ENCODE results near the gene ST8SIA2. TPM values are rescaled to one million over a fixed set of nuclear protein-coding genes. Genes with fewer than 3 reads are reported as not detected.

Gene ST8SIA2
- total RNA-seq, 1 donor from 2014 or later, result 13.6 TPM

GRCh38 chr15:92400573-92400972 is 6.9 kb downstream of the ST8SIA2 start:
- peak; percentile 22 for DNase-seq (ENCODE audit: low spot score)
- no peak overlapping the region for H3K27ac ChIP-seq
- H2AFZ ChIP-seq (replicated peaks), result no peak overlapping the region
- Mint-ChIP-seq H3K36me3 (peaks cover 31% of the 10 kb centered on the region), H3K4me1 (peaks cover 28% of the 10 kb centered on the region), H3K4me3 (no peak overlapping the region), H3K9me3 (no peaks in the 10 kb centered on the region), H3K27me3 (ENCODE audit: insufficient read depth, low read depth) (peaks cover 2% of the 10 kb centered on the region), H3K27ac (no peak overlapping the region)
- no peak overlapping the region for H3K4me3 ChIP-seq
- H3K27me3 ChIP-seq, result peaks cover 20% of the 10 kb centered on the region
- no peaks in the 10 kb centered on the region for H3K9me3 ChIP-seq (ENCODE audit: low read depth)
- peaks cover 24% of the 10 kb centered on the region for H3K79me2 ChIP-seq (ENCODE audit: low read depth)
- H3K4me1 ChIP-seq, result peaks cover 15% of the 10 kb centered on the region
- peaks cover 57% of the 10 kb centered on the region for H4K20me1 ChIP-seq (ENCODE audit: low read depth)
- H3K4me2 ChIP-seq, result no peak overlapping the region
- no peaks in the 10 kb centered on the region for H3K36me3 ChIP-seq
- TF ChIP-seq CTCF (IDR thresholded peaks at IDR 0.05) (no peak), EZH2 (IDR thresholded peaks at IDR 0.05) (no peak), EZH2phosphoT487 (IDR thresholded peaks at IDR 0.05) (no peak)
- peaks cover 5% of the 10 kb centered on the region for H3F3A ChIP-seq (ENCODE audit: low read depth)
- H3K9ac ChIP-seq, result no peak overlapping the region

- TF ChIP-seq EZH2 (IDR thresholded peaks at IDR 0.05) (no peak), EZH2phosphoT487 (IDR thresholded peaks at IDR 0.05) (no peak), CTCF (IDR thresholded peaks at IDR 0.05) (no peak)
- H3K9me3 ChIP-seq (ENCODE audit: low read depth), result no peaks in the 10 kb centered on the region
- Mint-ChIP-seq H3K36me3 (peaks cover 26% of the 10 kb centered on the region), H3K4me3 (no peak overlapping the region), H3K27ac (no peak overlapping the region), H3K9me3 (no peaks in the 10 kb centered on the region), H3K4me1 (peaks cover 22% of the 10 kb centered on the region), H3K27me3 (ENCODE audit: insufficient read depth, low read depth) (peaks cover 2% of the 10 kb centered on the region)
- no peak overlapping the region for H3K4me2 ChIP-seq
- H3K4me3 ChIP-seq, result no peak overlapping the region
- peaks cover 5% of the 10 kb centered on the region for H3F3A ChIP-seq (ENCODE audit: low read depth)
- peaks cover 14% of the 10 kb centered on the region for H3K27me3 ChIP-seq
- H3K4me1 ChIP-seq, result peaks cover 17% of the 10 kb centered on the region
- no peak overlapping the region for H3K27ac ChIP-seq
- DNase-seq (ENCODE audit: low spot score), result no peak
- H3K79me2 ChIP-seq (ENCODE audit: low read depth), result peaks cover 18% of the 10 kb centered on the region
- H2AFZ ChIP-seq (replicated peaks), result no peak overlapping the region
- peaks cover 57% of the 10 kb centered on the region for H4K20me1 ChIP-seq (ENCODE audit: low read depth)
- no peaks in the 10 kb centered on the region for H3K36me3 ChIP-seq
- H3K9ac ChIP-seq, result no peak overlapping the region
These were observed 7.5 kb downstream of the ST8SIA2 start for GRCh38 chr15:92400980-92401787.

- Mint-ChIP-seq H3K27me3 (ENCODE audit: insufficient read depth, low read depth) (peaks cover 2% of the 10 kb centered on the region), H3K9me3 (no peaks in the 10 kb centered on the region), H3K4me1 (peaks cover 26% of the 10 kb centered on the region), H3K4me3 (no peak overlapping the region), H3K36me3 (peaks cover 24% of the 10 kb centered on the region), H3K27ac (no peak overlapping the region)
- no peaks in the 10 kb centered on the region for H3K36me3 ChIP-seq
- H3K4me3 ChIP-seq, result no peak overlapping the region
- no peak overlapping the region for H3K9ac ChIP-seq
- no peak for DNase-seq (ENCODE audit: low spot score)
- peaks cover 20% of the 10 kb centered on the region for H3K4me1 ChIP-seq
- peaks cover 5% of the 10 kb centered on the region for H3F3A ChIP-seq (ENCODE audit: low read depth)
- H3K79me2 ChIP-seq (ENCODE audit: low read depth), result peaks cover 2% of the 10 kb centered on the region
- H3K9me3 ChIP-seq (ENCODE audit: low read depth), result no peaks in the 10 kb centered on the region
- H3K4me2 ChIP-seq, result no peak overlapping the region
- H4K20me1 ChIP-seq (ENCODE audit: low read depth), result peaks cover 64% of the 10 kb centered on the region
- H3K27me3 ChIP-seq, result no peaks in the 10 kb centered on the region
- TF ChIP-seq EZH2 (IDR thresholded peaks at IDR 0.05), result no peak
- no peak for TF ChIP-seq CTCF (IDR thresholded peaks at IDR 0.05)
- no peak for TF ChIP-seq EZH2phosphoT487 (IDR thresholded peaks at IDR 0.05)
- no peak overlapping the region for H2AFZ ChIP-seq (replicated peaks)
- no peak overlapping the region for H3K27ac ChIP-seq
These were observed 9.1 kb downstream of the ST8SIA2 start for GRCh38 chr15:92402751-92403150.

Measured in neural progenitor cell (in vitro differentiated cells).